Measurements from ENCODE around the gene ZNF276.

The ZNF276 gene

GRCh38 chr16:89787365-89787805 is 66.0 kb downstream of the ZNF276 start:
- no peak for TF ChIP-seq CTCF (conservative IDR thresholded peaks at IDR 0.05; ENCODE audit: low read depth, low read length)
- DNase-seq (ENCODE audit: low read depth), result no peak
- no peak overlapping the region for H3K4me3 ChIP-seq (ENCODE audit: low read depth, low read length)

All from choroid plexus epithelial cell (primary cell).